ENCODE measurements around the gene PLXDC1. TPM values are rescaled to one million over a fixed set of nuclear protein-coding genes. Genes with fewer than 3 reads are reported as not detected.
A peak's percentile ranks its signal among the peaks of the same experiment; 100 is the strongest.

PLXDC1 gene
- total and polyA plus RNA-seq, 7 experiments from 2014 or later, result 2.3 to 55.7 (median 30.8) TPM

DNA sequence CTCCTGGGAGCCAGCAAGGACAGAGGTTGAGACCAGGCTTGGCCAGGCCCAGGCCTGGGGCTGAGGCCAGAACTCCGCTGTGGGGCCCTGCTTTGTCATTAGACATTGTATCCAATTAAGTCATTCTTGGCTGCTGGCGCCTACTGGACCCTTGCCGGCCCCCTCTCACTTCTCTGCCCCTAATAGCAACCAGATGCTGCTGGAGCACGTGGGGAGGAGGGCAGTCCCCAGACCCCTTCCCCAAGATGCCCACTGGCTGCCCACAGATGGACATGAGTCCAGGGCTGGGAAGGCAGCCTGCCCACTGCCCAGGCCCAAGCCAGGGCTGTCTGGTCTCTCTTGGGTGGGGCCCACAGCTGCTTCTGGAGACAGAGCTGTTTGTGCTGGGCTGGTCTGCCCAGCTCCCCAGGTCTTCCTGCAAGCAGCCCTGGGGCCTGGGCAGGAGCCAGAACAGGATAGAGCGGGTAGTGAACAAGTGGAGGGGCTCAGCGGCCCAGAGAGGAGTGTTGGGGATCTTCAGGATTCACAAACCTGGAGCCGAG, 7.8 kb downstream of the PLXDC1 start:
- no peaks in the 10 kb centered on the region for H3K9me3 ChIP-seq (ENCODE audit: control insufficient read depth in 2 of 3, low read length in 3 of 3)
- H3K27ac ChIP-seq (ENCODE audit: low read depth, low read length), result no peak overlapping the region
- Mint-ChIP-seq H3K4me1 (peaks cover 0 to 32% (median 23%) of the 10 kb centered on the region in 7 donors), H3K9me3 (peaks cover 0 to 5% (median 0%) of the 10 kb centered on the region in 11 donors), H3K36me3 (peaks cover 0 to 12% (median 4%) of the 10 kb centered on the region in 5 donors), H3K4me3 (no peak overlapping the region), H3K27me3 (peaks cover 0 to 5% (median 0%) of the 10 kb centered on the region in 5 donors), H3K27ac (peak overlapping the region in 1 of 9 donors; percentile 77)
- no peaks in the 10 kb centered on the region for H3K27me3 ChIP-seq (ENCODE audit: control insufficient read depth in 2 of 2, insufficient read depth in 2 of 2, low read length in 2 of 2)
- no peak for DNase-seq
- ATAC-seq, result no peak
- CTCF ChIA-PET, result interaction anchor here (1.2 to 3.2 kb wide), 2 partner anchors 9 to 161 kb away, joined by 5 to 12 read pairs; no protein-coding TSS in a partner anchor
- intact Hi-C loops (cut with micrococcal nuclease), result no loop called here
- peaks cover 0 to 6% (median 0%) of the 10 kb centered on the region in 3 experiments for H3K36me3 ChIP-seq (ENCODE audit: control insufficient read depth in 2 of 3, insufficient read depth in 3 of 3, low read length in 3 of 3)
- no peak overlapping the region for H3K4me3 ChIP-seq (ENCODE audit: low read length)
- H3K4me1 ChIP-seq (ENCODE audit: control insufficient read depth in 2 of 2, insufficient read depth in 2 of 2, low read length in 2 of 2), result no peaks in the 10 kb centered on the region
- POLR2A ChIA-PET, result interaction anchor here (0.9 kb wide), 1 partner anchor 9 kb away, joined by 3 read pairs; no protein-coding TSS in a partner anchor

DNA sequence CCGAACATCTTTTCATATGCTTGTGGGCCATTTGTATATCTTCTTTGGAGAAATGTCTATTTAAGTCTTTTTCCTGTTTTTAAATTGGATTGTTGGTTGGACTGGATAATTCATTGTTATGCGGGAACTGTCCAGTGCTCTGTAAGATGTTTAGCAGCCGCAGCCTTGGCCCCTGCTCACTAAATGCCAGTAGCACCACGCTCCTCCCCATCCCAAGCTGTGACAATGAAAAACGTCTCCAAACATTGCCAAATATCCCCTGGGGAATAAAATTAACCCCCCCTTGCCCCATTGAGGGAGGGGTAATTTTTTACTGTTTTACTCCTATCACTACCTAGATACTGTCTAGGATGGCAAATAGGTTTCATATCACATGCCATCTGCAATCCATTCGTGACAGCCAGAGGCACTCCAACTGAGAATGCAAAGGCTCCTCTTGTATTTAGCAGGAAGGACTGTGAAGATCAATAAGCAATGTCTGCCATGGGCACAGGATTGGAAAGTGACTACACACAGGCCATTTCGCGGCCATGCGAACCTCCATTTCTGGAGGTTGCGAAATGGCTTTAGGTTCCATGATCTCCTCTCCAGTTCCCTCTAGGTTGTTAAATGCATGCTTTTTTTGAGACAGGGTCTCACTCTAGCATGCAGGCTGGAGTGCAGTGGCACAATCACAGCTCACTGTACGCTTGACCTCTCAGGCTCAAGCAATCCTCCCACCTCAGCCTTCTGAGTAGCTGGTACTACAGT, 9.3 kb downstream of the PLXDC1 start:
- no peak for DNase-seq
- intact Hi-C loops (cut with micrococcal nuclease), result no loop called here
- peaks cover 0 to 26% (median 17%) of the 10 kb centered on the region in 7 donors for H3K4me1 Mint-ChIP-seq
- no peaks in the 10 kb centered on the region for H3K9me3 ChIP-seq (ENCODE audit: control insufficient read depth in 2 of 3, low read length in 3 of 3)
- H3K27me3 ChIP-seq (ENCODE audit: control insufficient read depth in 2 of 2, insufficient read depth in 2 of 2, low read length in 2 of 2), result no peaks in the 10 kb centered on the region
- H3K4me3 Mint-ChIP-seq, result no peak overlapping the region
- H3K27ac Mint-ChIP-seq, result peak overlapping the region in 1 of 9 donors; percentile 62
- CTCF ChIA-PET, result interaction anchor here (0.6 to 1.0 kb wide), 2 partner anchors 11 to 29 kb away, joined by 3 read pairs; no protein-coding TSS in a partner anchor
- H3K4me3 ChIP-seq (ENCODE audit: low read length), result no peak overlapping the region
- no peak overlapping the region for H3K27ac ChIP-seq (ENCODE audit: low read depth, low read length)
- no peaks in the 10 kb centered on the region for H3K27me3 Mint-ChIP-seq
- peaks cover 0 to 5% (median 0%) of the 10 kb centered on the region in 11 donors for H3K9me3 Mint-ChIP-seq
- peaks cover 0 to 6% (median 0%) of the 10 kb centered on the region in 3 experiments for H3K36me3 ChIP-seq (ENCODE audit: control insufficient read depth in 2 of 3, insufficient read depth in 3 of 3, low read length in 3 of 3)
- no peaks in the 10 kb centered on the region for H3K4me1 ChIP-seq (ENCODE audit: control insufficient read depth in 2 of 2, insufficient read depth in 2 of 2, low read length in 2 of 2)
- POLR2A ChIA-PET, result no interaction called here
- no peak for ATAC-seq
- peaks cover 0 to 16% (median 4%) of the 10 kb centered on the region in 5 donors for H3K36me3 Mint-ChIP-seq

DNA sequence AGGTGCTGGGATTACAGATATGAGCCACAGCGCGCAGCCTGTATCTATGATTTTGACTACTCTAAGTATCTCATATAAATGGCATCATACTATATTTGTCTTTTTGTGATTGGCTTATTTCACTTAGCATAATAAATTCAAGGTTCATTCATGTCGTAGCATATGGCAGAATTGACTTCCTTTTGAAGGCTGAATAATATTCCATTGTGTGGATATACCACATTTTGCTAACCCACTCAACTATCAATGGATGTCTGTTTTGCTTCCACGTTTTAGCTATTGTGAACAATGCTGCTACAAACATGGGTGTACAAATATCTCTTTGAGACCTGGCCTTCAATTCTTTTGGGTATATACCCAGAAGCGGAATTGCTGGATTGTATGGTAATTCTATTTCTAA, 10.1 kb downstream of the PLXDC1 start:
- no peak overlapping the region for H3K27ac ChIP-seq (ENCODE audit: low read depth, low read length)
- Mint-ChIP-seq H3K27me3 (peaks cover 0 to 4% (median 0%) of the 10 kb centered on the region in 5 donors), H3K27ac (no peak overlapping the region), H3K9me3 (peaks cover 0 to 5% (median 0%) of the 10 kb centered on the region in 11 donors), H3K36me3 (peaks cover 0 to 23% (median 10%) of the 10 kb centered on the region in 5 donors), H3K4me1 (peaks cover 0 to 32% (median 22%) of the 10 kb centered on the region in 7 donors), H3K4me3 (no peak overlapping the region)
- H3K4me1 ChIP-seq (ENCODE audit: control insufficient read depth in 2 of 2, insufficient read depth in 2 of 2, low read length in 2 of 2), result no peaks in the 10 kb centered on the region
- ChIA-PET POLR2A (no interaction called here), CTCF (interaction anchor here (0.6 kb wide), 1 partner anchor 30 kb away, joined by 3 read pairs; no protein-coding TSS in a partner anchor)
- peaks cover 0 to 6% (median 0%) of the 10 kb centered on the region in 3 experiments for H3K36me3 ChIP-seq (ENCODE audit: control insufficient read depth in 2 of 3, insufficient read depth in 3 of 3, low read length in 3 of 3)
- no peak for ATAC-seq
- intact Hi-C loops (cut with micrococcal nuclease), result no loop called here
- no peaks in the 10 kb centered on the region for H3K9me3 ChIP-seq (ENCODE audit: control insufficient read depth in 2 of 3, low read length in 3 of 3)
- no peaks in the 10 kb centered on the region for H3K27me3 ChIP-seq (ENCODE audit: control insufficient read depth in 2 of 2, insufficient read depth in 2 of 2, low read length in 2 of 2)
- H3K4me3 ChIP-seq (ENCODE audit: low read length), result no peak overlapping the region
- no peak for DNase-seq

DNA sequence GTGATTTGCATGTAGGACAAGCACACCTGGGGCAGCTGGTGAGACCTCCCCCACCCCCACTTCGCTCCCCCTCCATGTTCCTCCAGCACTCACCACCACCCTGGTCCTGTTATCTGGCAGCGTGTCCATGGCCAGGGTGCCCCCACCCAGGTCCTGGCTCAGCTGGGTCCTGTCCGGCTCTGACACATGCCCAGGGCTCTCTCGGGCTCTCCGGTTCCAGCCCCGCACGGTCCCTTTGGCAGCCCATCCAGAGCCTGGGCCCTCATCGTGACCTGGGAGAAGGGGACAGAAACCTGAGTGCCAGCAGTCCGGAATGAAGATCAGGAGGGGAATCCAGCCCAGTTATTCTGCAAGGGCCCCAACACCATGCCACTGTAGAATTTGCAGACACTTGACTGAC, 11.9 kb downstream of the PLXDC1 start:
- Mint-ChIP-seq H3K27me3 (peaks cover 0 to 4% (median 0%) of the 10 kb centered on the region in 5 donors), H3K4me1 (peaks cover 0 to 18% (median 10%) of the 10 kb centered on the region in 7 donors)
- POLR2A ChIA-PET, result interaction anchor here (0.8 to 0.9 kb wide), 2 partner anchors 13 to 61 kb away, joined by 3 read pairs; no protein-coding TSS in a partner anchor

DNA sequence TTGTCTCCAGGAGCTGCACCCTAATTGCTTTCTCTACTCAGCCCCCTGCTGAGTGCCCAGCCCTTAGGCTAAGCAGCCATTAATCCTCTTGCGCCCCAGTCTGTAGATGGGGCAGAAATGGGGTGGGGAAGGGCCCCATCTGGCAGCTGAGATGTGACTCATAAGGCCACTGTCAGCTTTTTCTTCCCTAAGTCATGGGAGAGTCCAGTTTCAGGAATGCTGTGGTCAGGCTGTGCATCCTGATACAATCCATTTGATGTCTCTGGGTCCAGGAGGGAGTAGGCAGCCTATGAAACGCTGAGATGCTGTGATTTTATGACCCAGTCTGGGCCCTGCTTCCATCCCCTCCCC, 12.3 kb downstream of the PLXDC1 start:
- peak overlapping the region in 1 of 9 donors; percentile 74 for H3K27ac Mint-ChIP-seq
- H3K4me3 Mint-ChIP-seq, result no peak overlapping the region
- H3K27me3 ChIP-seq (ENCODE audit: control insufficient read depth in 2 of 2, insufficient read depth in 2 of 2, low read length in 2 of 2), result no peaks in the 10 kb centered on the region
- no peak overlapping the region for H3K4me3 ChIP-seq (ENCODE audit: low read length)
- ChIA-PET CTCF (no interaction called here), POLR2A (no interaction called here)
- H3K27ac ChIP-seq (ENCODE audit: low read depth, low read length), result no peak overlapping the region
- H3K27me3 Mint-ChIP-seq, result peaks cover 0 to 4% (median 0%) of the 10 kb centered on the region in 5 donors
- no peaks in the 10 kb centered on the region for H3K9me3 ChIP-seq (ENCODE audit: control insufficient read depth in 2 of 3, low read length in 3 of 3)
- DNase-seq (no peak), ATAC-seq (no peak)
- peaks cover 0 to 14% (median 0%) of the 10 kb centered on the region in 3 experiments for H3K36me3 ChIP-seq (ENCODE audit: control insufficient read depth in 2 of 3, insufficient read depth in 3 of 3, low read length in 3 of 3)
- H3K36me3 Mint-ChIP-seq, result peaks cover 0 to 30% (median 12%) of the 10 kb centered on the region in 5 donors
- intact Hi-C loops (cut with micrococcal nuclease), result no loop called here
- H3K9me3 Mint-ChIP-seq, result peaks cover 0 to 5% (median 0%) of the 10 kb centered on the region in 11 donors
- no peaks in the 10 kb centered on the region for H3K4me1 ChIP-seq (ENCODE audit: control insufficient read depth in 2 of 2, insufficient read depth in 2 of 2, low read length in 2 of 2)
- peaks cover 0 to 14% (median 6%) of the 10 kb centered on the region in 7 donors for H3K4me1 Mint-ChIP-seq

More for the DNA sequence above, 11.9 kb downstream of the PLXDC1 start:
- Histone ChIP-seq H3K9me3 (ENCODE audit: control insufficient read depth in 2 of 3, low read length in 3 of 3) (no peaks in the 10 kb centered on the region), H3K4me3 (ENCODE audit: low read length) (no peak overlapping the region), H3K36me3 (ENCODE audit: control insufficient read depth in 2 of 3, insufficient read depth in 3 of 3, low read length in 3 of 3) (peaks cover 0 to 14% (median 0%) of the 10 kb centered on the region in 3 experiments), H3K27ac (ENCODE audit: low read depth, low read length) (no peak overlapping the region), H3K27me3 (ENCODE audit: control insufficient read depth in 2 of 2, insufficient read depth in 2 of 2, low read length in 2 of 2) (no peaks in the 10 kb centered on the region), H3K4me1 (ENCODE audit: control insufficient read depth in 2 of 2, insufficient read depth in 2 of 2, low read length in 2 of 2) (no peaks in the 10 kb centered on the region)
- no peak overlapping the region for H3K4me3 Mint-ChIP-seq
- intact Hi-C loops (cut with micrococcal nuclease), result no loop called here
- H3K36me3 Mint-ChIP-seq, result peaks cover 0 to 30% (median 12%) of the 10 kb centered on the region in 5 donors
- CTCF ChIA-PET, result no interaction called here
- no peak for DNase-seq
- ATAC-seq, result no peak
- H3K27ac Mint-ChIP-seq, result peak overlapping the region in 1 of 9 donors; percentile 12
- peaks cover 0 to 5% (median 0%) of the 10 kb centered on the region in 11 donors for H3K9me3 Mint-ChIP-seq

DNA sequence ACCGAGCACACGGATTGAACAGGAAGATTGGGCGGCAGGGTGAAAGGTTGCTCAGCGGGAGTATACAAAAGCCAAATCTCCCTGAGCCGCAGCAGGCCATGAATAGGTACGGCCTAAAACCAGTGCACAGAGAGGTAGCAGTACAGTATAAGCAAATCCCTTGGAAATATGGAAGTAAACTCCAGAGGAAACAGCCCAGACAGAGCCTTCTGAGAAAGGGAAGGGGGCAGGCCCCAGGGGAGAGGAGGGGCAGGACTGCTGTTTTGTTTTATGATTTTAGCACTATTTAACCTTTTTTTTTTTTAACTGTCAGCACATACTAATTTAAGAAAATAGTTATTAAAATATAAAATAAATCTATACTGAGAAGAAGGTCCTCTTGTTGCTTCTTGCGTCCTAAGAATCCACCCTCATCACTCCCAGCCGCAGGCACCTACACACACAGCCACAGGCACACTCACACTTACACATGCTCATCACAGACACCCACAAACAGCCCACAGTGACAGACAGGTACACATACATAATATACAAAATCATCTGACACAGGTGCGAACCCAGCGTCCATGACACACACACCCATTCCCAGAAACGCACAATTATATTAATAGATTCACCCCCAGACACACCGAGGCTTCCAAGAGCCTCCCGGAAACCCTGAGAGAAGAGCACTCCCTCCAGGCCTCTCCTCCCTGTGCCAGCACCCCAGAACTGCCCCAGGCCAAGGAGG, 12.8 kb downstream of the PLXDC1 start:
- peaks cover 0 to 30% (median 12%) of the 10 kb centered on the region in 5 donors for H3K36me3 Mint-ChIP-seq
- H3K4me1 Mint-ChIP-seq, result peaks cover 0 to 10% (median 4%) of the 10 kb centered on the region in 7 donors
- H3K9me3 Mint-ChIP-seq, result peaks cover 0 to 5% (median 0%) of the 10 kb centered on the region in 11 donors
- ChIA-PET CTCF (no interaction called here), POLR2A (no interaction called here)
- Histone ChIP-seq H3K27me3 (ENCODE audit: control insufficient read depth in 2 of 2, insufficient read depth in 2 of 2, low read length in 2 of 2) (no peaks in the 10 kb centered on the region), H3K4me3 (ENCODE audit: low read length) (no peak overlapping the region), H3K4me1 (ENCODE audit: control insufficient read depth in 2 of 2, insufficient read depth in 2 of 2, low read length in 2 of 2) (no peaks in the 10 kb centered on the region), H3K27ac (ENCODE audit: low read depth, low read length) (no peak overlapping the region), H3K36me3 (ENCODE audit: control insufficient read depth in 2 of 3, insufficient read depth in 3 of 3, low read length in 3 of 3) (peaks cover 0 to 14% (median 0%) of the 10 kb centered on the region in 3 experiments), H3K9me3 (ENCODE audit: control insufficient read depth in 2 of 3, low read length in 3 of 3) (no peaks in the 10 kb centered on the region)
- peaks cover 0 to 4% (median 0%) of the 10 kb centered on the region in 5 donors for H3K27me3 Mint-ChIP-seq
- ATAC-seq, result no peak
- intact Hi-C loops (cut with micrococcal nuclease), result no loop called here
- H3K4me3 Mint-ChIP-seq, result no peak overlapping the region
- DNase-seq, result no peak
- peak overlapping the region in 6 of 9 donors; percentile 45 to 77 (median 53) for H3K27ac Mint-ChIP-seq
